GM18508 (cell line): ENCODE data around the gene GADD45B.
"Not testable (repeated sequence)": the region's sequence is repeated elsewhere in the genome, so short reads cannot be mapped to it uniquely, and the experiment has no call there.

Source experiments
- ATAC-seq: cut with Tn5 transposase; IDR thresholded peaks from one replicate; pipeline ENCODE4 v1.9.1; 2021; ENCODE audit warnings: moderate number of reproducible peaks; ENCODE audit not compliant: insufficient read depth, unreplicated experiment

GADD45B gene

GRCh38 chr19:2443116-2443784 is 32.7 kb upstream of the GADD45B start:
- ATAC-seq: no peak

GRCh38 chr19:2443785-2444182 is 32.1 kb upstream of the GADD45B start:
- ATAC-seq: no peak

- no peak for ATAC-seq
These were observed 31.5 kb upstream of the GADD45B start for GRCh38 chr19:2444251-2445002.

DNA sequence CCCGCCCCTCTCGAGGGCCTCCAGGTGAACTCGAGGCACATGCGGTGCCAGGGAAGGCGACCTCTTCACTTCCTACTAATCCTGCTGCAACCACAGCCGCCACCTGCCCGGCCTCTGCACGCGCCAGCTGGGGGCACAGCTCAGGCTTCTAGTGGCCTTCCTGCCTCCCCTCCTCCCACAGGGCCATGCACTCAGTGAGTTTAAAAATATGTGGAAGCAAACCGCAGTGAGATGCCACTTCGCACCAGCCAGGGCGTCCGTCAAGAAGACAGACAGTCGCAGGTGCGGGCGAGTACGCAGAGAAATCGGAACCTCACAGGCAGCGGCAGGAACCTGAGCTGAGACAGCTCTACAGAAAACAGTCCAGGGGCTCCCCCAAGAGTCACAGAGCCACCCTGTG is 29.5 kb upstream of the GADD45B start:
- no peak for ATAC-seq

GRCh38 chr19:2449019-2449418 is 26.9 kb upstream of the GADD45B start:
- no peak for ATAC-seq

- ATAC-seq: no peak
These were observed 24.8 kb upstream of the GADD45B start for GRCh38 chr19:2451138-2451537.

- no peak for ATAC-seq
These were observed 24.2 kb upstream of the GADD45B start for GRCh38 chr19:2451741-2452140.

- no peak for ATAC-seq
These were observed 22.4 kb upstream of the GADD45B start for GRCh38 chr19:2453431-2454025.

GRCh38 chr19:2454199-2454961 is 21.5 kb upstream of the GADD45B start:
- no peak for ATAC-seq

GRCh38 chr19:2454962-2455850 is 20.7 kb upstream of the GADD45B start:
- ATAC-seq: no peak

- no peak for ATAC-seq
These were observed 19.9 kb upstream of the GADD45B start for GRCh38 chr19:2455851-2456570.

- no peak for ATAC-seq
These were observed 18.4 kb upstream of the GADD45B start for GRCh38 chr19:2457394-2458037.

DNA sequence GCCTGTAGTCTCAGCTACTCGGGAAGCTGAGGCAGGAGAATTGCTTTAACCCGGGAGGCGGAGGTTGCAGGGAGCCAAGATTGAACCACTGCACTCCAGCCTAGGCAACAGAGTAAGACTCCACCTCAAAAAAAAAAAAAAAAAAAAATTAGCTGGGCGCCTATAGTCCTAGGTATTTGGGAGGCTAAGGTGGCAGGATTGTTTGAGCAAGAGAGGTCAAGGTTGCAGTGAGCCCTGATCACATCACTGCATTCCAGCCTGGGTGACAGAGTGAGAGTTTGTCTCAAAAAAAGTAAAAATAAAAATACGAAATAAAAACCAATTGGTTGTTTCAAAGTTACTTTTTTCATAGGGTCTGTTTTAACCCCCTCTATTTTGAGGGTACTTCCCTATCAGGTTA is 17.9 kb upstream of the GADD45B start:
- ATAC-seq: no peak

- ATAC-seq: not testable (repeated sequence)
These were observed 17.2 kb upstream of the GADD45B start for GRCh38 chr19:2458776-2459175.

DNA sequence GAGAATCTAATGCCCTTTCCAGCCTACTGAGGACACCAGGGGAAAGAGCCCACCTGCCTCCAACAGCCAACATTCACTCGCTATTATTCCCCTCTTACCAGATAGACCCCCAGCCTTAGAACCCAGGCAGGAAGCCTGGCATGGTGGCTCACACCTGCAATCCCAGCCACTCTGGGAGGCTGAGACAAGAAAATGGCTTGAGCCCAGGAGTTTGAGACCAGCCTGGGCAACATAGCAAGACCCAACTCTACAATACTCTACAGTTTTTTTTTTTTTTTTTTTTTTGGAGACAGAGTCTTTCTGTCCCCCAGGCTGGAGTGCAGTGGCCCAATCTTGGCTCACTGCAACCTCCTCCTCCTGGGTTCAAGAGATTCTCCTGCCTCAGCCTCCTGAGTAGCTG is 15.7 kb upstream of the GADD45B start:
- no peak for ATAC-seq

DNA sequence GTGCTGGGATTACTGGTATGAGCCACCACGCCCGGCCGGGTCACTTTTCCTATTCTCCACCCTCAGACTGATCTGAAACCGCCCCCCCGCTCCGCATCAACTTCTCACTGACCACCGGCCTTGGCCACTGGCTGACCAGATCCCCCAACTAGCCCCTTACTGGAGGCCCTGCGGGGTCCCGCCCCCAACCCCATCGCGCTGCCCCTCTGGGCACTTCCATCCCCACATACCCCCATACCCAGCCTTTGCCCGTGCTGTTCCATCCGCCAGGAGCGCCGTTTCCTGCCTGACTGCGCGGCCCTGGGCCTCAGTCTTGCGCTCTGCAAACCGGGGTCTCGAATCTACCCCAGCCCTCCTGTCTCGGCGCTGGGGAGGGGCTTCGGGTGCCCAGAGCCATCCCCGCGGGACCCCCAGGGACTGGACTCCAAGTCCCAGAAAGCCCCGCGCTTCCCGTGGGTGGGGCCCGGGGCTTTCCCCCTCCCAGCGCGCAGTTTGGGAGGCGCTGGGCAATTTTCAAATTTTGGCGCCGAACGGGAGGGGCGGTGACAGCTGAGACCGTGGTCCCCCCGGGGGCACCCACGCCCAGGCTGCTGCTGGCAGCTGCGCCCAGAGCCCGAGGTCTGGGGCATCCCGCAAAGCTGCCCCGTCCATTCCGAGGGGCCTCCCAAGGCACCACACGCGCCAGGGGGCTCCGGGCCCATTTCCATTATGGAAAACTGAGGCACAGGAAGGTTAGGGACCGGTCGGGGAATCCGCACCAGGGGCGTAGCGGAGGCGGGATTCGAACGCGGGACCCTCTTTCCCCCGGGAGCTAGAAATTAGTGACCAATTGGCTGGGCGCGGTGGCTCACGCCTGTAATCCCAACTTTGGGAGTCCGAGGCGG is 13.9 kb upstream of the GADD45B start:
- ATAC-seq: no peak

GRCh38 chr19:2462635-2463421 is 13.1 kb upstream of the GADD45B start:
- ATAC-seq: no peak
